GM12801 (cell line): ENCODE measurements around the gene CERCAM.

Experiments
- TF ChIP-seq, protein P1 (sequence below): IDR thresholded peaks from one replicate; pipeline ENCODE4 v1.5.1; 2011; ENCODE audit warnings: control low read depth; ENCODE audit not compliant: insufficient read length; ENCODE audit errors: extremely low read depth

CERCAM gene

GRCh38 chr9:128383007-128383753 is 37.5 kb upstream of the CERCAM start:
- TF ChIP-seq, protein P1, sequence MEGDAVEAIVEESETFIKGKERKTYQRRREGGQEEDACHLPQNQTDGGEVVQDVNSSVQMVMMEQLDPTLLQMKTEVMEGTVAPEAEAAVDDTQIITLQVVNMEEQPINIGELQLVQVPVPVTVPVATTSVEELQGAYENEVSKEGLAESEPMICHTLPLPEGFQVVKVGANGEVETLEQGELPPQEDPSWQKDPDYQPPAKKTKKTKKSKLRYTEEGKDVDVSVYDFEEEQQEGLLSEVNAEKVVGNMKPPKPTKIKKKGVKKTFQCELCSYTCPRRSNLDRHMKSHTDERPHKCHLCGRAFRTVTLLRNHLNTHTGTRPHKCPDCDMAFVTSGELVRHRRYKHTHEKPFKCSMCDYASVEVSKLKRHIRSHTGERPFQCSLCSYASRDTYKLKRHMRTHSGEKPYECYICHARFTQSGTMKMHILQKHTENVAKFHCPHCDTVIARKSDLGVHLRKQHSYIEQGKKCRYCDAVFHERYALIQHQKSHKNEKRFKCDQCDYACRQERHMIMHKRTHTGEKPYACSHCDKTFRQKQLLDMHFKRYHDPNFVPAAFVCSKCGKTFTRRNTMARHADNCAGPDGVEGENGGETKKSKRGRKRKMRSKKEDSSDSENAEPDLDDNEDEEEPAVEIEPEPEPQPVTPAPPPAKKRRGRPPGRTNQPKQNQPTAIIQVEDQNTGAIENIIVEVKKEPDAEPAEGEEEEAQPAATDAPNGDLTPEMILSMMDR, result no peak

GRCh38 chr9:128383791-128384190 is 36.9 kb upstream of the CERCAM start:
- TF ChIP-seq, protein P1, result no peak

- TF ChIP-seq, protein P1, result no peak
These were observed 35.7 kb upstream of the CERCAM start for GRCh38 chr9:128384801-128385495.

DNA sequence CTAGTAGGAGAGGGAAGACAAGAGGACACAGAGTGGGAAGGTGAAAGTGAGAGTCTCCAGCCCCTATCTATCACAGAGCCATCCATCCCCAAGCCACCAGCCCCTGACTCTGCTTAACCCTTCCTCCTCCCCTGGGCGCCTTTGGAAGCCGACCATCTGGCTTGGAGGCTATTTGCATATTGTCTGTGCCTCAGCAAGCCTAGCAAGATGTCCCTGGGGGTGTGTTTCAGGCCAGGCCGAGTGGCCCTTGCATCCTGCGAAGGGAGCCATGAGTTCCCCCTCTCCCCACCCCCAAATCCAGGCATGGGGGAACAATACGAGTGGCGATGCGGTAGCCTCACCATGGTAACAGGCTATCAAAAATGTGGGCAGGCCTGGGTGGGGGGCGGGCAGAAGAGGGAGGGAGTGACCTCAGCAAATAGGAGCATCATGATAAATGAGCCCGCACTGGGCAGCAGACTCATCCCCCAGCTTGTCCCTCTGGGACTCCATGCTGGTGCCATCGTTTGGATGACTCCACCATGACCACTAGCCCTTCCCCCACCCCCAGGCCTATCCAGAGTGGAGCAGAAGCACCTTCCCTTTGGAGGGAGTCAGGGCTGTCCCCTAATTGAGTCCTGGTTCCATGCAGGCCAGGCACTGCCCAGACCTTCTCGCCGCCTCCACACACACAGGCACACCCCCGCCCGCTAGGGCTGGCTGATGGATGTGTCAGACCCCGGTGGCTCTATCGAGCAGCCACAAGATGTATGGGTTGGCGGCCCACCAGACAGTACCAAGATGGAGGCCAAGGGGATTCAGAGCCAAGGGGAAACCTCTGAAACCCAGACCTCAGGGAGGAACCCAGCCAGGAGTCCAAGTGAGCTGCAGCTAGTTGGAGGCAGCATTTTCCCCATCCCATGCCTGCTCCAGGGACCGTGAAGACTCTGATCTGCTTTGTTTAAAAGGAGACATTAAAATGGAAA is 34.9 kb upstream of the CERCAM start:
- TF ChIP-seq, protein P1, result no peak

DNA sequence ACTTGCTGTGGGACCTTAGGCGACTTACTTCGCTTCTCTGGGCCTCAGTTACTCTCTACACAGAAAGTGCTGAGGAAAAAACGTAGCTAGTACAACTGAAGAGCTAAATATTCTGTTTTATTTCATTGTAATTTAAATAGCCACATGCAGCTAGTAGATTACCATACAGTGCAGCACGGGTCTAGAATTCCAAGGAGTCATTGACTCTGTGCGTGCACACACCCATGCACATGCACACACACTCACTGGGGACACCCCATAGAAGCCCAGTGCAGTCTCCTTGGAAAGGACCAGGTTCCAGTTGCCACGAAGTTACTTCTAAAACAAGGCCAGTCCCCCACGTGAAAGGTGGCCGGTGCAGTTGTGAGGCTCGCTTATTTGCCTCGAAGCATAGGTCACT is 32.5 kb upstream of the CERCAM start:
- TF ChIP-seq, protein P1, result no peak

GRCh38 chr9:128389395-128390149 is 31.1 kb upstream of the CERCAM start:
- TF ChIP-seq, protein P1, result no peak
